Activated CD4-positive, CD25-positive, alpha-beta regulatory T cell (primary cell): ENCODE measurements around the gene GUCY2D.
A peak's percentile ranks its signal among the peaks of the same experiment; 100 is the strongest.
"Not testable (repeated sequence)": the region's sequence is repeated elsewhere in the genome, so short reads cannot be mapped to it uniquely, and the experiment has no call there.

Experiments
- DNase-seq, 4 experiments: peaks; one replicate each; lab custom pipeline; 2025; lab: John Stamatoyannopoulos, UW

Gene GUCY2D

DNA sequence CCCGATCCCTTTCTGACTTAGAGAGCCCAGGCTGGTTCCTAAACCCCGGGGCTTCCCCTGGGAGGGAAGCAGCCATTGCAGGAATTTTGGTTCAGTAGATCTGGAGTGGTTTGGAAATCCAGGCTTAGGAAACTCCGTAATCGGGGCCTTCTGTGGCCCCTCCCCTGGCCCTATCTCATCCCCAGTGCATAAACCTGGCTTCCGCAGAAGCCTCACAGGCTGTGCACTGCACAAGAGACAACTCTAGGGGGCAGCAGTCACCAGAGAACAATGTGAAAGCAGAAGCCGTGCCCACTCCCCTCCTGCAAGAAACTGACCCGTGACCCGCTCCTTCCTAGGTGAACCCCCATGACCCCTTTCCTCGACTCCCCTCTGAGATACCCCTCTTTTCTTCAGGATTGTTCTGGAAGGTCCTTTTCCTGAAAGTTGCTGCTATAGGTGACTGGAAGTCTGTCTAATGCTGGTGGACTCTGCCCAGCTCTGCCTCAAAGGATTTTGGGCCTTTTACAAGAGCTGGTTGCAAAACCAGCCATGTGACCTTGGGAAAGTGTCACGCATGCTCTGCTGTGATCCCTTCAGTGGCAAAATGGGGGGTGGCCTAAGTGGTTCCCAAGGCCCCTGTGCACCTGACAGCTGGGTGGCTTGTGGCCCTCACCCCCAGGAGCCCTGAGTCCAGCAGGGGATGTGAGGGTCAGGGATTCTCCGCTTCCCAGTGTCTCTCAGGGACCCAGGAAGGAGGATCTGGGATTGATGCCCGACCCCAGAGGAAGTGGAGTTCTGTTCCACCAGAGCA, 14.4 kb downstream of the GUCY2D start:
- no peak for DNase-seq

- no peak for DNase-seq
Measured at GRCh38 chr17:8018436-8018835, 16.0 kb downstream of the GUCY2D start.

GRCh38 chr17:8019166-8019565, 16.8 kb downstream of the GUCY2D start:
- DNase-seq = no peak

- DNase-seq = no peak
Measured at GRCh38 chr17:8019665-8020650, 17.5 kb downstream of the GUCY2D start.

GRCh38 chr17:8020776-8021564, 18.6 kb downstream of the GUCY2D start:
- DNase-seq = no peak

- no peak for DNase-seq
Measured at GRCh38 chr17:8021565-8022359, 19.3 kb downstream of the GUCY2D start.

DNA sequence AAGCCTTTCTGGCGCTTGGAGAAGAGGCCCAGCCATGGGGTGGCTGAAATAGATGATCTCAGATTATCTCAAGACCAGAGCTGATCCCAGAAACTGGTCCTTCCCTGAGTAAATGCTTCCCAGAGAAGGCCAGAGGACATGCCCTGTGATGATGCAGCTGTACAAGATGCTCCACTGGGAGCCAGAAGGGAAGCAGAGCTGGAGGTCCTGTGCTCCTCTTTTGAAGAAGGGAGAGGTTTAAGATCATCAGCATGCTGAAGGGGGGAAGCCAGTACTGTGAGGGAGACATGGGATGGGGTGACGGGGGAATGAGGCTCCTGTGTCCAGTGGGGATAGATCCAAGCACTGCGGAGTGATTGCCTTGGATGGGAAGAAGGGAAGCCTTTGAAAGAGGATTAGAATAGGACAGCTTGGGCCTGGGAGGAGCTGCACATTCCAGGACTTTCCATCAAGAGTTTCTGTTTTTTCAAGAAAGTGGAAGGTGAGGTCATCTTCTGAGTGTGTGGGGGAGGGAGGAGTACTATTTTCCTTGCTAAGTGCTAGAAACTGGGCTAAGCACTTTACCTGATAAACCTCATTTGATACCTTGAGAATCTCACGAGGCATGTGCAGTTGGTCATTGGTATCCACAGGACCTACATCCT, 20.1 kb downstream of the GUCY2D start:
- DNase-seq = no peak

GRCh38 chr17:8024161-8024560, 21.7 kb downstream of the GUCY2D start:
- DNase-seq = not testable (repeated sequence)

GRCh38 chr17:8025176-8025911, 22.9 kb downstream of the GUCY2D start:
- no peak for DNase-seq

DNA sequence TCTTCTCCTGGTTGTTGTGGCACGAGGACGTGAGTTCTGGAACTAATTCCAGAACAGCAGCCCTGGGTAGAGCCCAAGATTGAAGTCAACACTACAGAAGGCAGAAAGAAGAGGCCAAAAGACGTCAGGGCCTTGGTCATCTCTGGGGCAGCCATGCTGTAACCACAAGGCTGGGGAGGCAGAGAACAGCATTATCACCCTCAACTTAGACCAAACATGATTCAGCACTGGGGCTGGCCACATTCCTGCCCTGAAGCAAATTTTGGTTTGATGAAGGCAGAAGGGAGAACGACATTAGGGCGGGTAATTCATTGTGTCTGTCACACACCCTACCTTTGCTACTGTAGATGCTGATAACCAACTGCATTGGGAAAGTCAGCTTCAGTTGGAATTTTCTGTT, 26.7 kb downstream of the GUCY2D start:
- no peak for DNase-seq

- no peak for DNase-seq
Measured at GRCh38 chr17:8031261-8031661, 28.8 kb downstream of the GUCY2D start.

GRCh38 chr17:8031950-8032349, 29.5 kb downstream of the GUCY2D start:
- no peak for DNase-seq

- DNase-seq = no peak
Measured at GRCh38 chr17:8032442-8032841, 30.0 kb downstream of the GUCY2D start.

- no peak for DNase-seq
Measured at GRCh38 chr17:8038954-8039610, 36.7 kb downstream of the GUCY2D start, which contains the start of gene ALOX15B. ALOX15B (plus strand) TSS chr17:8039059; CDS start chr17:8039156, 97 bp downstream.

DNA sequence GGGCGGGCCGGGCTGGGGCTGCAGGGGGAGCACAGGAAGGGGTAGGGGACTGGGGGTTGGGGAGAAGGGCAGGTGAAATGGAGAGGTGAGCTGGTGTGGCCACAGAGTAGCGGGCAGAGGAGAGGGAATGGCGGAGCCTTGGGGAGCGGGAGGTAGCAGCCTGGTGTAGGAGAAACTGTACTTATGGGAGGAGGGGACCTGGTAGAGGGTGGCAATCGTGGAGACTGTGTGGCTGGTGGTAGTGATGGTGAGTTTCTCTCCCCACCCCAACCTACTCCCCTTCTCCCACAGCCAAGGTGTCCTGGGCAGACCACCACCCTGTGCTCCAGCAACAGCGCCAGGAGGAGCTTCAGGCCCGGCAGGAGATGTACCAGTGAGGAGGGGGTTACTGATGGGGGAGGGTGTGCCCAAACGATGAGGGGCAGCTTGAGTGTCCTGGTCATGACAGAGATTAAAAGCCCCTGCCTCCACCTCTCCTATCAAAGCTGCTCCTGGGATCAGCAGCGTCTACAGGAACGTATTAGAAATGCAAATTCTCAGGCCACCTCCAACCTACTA, 37.3 kb downstream of the GUCY2D start:
- DNase-seq = no peak

DNA sequence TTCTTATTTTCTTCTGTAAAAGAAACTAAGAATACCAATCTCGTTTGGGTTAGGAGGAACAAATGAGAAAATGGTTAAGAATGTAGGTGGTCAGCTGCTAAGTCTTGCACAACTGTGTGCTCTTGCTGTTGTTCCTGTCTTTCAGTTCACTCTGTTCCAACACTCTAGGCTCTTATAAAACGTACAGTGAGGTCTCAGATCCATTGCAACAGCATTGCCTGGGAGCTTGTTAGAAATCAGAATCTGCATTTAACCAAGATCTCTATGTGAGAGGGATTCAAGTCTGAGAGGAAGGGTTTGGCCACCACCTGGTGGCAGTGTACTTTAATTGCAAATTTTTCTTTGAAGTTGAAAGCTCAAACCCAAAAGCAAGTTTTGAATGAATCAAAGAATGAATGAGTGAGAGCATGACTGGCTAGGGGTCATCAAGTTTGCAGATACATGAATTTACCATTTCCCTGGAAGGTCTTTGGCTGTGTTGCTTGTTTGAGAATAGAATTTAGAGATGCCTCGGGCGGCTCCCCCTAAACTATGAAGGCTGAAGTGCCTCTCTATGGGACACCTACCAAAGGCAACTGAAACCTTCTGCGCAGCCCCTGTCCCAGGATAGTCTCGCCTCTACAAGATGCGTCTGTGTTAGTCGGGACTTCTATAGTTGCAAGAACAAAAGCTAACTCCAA, 39.0 kb downstream of the GUCY2D start:
- DNase-seq = peak in 1 of 4 experiments; percentile 13

DNA sequence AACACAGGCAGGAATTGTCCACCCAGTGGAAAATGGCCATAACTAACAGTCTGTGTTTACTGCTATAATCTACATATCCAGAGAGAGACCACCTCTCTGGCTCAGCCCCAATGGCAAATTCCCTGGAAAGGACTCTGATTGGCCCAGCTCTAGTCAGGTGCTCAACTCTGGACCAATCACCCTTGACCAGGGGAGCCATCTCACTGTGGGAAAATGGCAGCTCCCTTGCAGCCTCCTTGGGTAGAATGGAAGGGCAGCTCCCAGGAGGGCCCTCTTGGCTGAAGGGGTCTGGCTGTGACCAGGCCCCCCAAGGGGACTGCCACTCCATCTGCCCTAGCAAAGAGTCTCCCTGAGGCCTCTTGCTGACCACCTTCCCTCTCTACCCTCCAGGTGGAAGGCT, 39.6 kb downstream of the GUCY2D start:
- DNase-seq = no peak
